VCaP (cell line): Measurements from ENCODE around the gene SLC16A3.

Experiments
- H3K27ac ChIP-seq: fragments of 450-650 bp; 2 replicates; pipeline ENCODE4 v1.5.1; 2017
- CTCF ChIP-seq: fragments of 450-650 bp; conservative IDR thresholded peaks from 2 replicates; pipeline ENCODE4 v1.5.1; 2017; ENCODE audit warnings: mild to moderate bottlenecking, moderate library complexity

SLC16A3 gene

GRCh38 chr17:82227629-82228277, 1.1 kb upstream of the SLC16A3 start:
- H3K27ac ChIP-seq, result no peak overlapping the region
- no peak for TF ChIP-seq CTCF

GRCh38 chr17:82228278-82228841, 482 bp upstream of the SLC16A3 start:
- no peak for TF ChIP-seq CTCF
- H3K27ac ChIP-seq, result peak overlapping the region; percentile 42; the same call in 1 of the 2 replicates

GRCh38 chr17:82229698-82230608, 1.1 kb downstream of the SLC16A3 start:
- no peak for TF ChIP-seq CTCF
- H3K27ac ChIP-seq, result peak overlapping the region; percentile 92; the same call in 1 of the 2 replicates

GRCh38 chr17:82230609-82231311, 1.9 kb downstream of the SLC16A3 start:
- TF ChIP-seq CTCF, result peak; percentile 56
- peak overlapping the region; percentile 92 for H3K27ac ChIP-seq

- peak overlapping the region; percentile 92 for H3K27ac ChIP-seq
- TF ChIP-seq CTCF, result no peak; the same call in 1 of the 2 replicates
Observed at GRCh38 chr17:82231312-82231561, 2.4 kb downstream of the SLC16A3 start.

GRCh38 chr17:82231562-82232321, 2.9 kb downstream of the SLC16A3 start:
- peak overlapping the region; percentile 92 for H3K27ac ChIP-seq
- no peak for TF ChIP-seq CTCF
